CD4-positive, alpha-beta T cell treated with Interleukin-2 at 100 ng/mL for 4 hours (primary cell): ENCODE results near the gene PKMYT1.

Source experiments
- DNase-seq: peaks from one replicate; pipeline ENCODE4 v3.0.0-alpha.2; 2020; ENCODE audit warnings: low spot score

The PKMYT1 gene

DNA sequence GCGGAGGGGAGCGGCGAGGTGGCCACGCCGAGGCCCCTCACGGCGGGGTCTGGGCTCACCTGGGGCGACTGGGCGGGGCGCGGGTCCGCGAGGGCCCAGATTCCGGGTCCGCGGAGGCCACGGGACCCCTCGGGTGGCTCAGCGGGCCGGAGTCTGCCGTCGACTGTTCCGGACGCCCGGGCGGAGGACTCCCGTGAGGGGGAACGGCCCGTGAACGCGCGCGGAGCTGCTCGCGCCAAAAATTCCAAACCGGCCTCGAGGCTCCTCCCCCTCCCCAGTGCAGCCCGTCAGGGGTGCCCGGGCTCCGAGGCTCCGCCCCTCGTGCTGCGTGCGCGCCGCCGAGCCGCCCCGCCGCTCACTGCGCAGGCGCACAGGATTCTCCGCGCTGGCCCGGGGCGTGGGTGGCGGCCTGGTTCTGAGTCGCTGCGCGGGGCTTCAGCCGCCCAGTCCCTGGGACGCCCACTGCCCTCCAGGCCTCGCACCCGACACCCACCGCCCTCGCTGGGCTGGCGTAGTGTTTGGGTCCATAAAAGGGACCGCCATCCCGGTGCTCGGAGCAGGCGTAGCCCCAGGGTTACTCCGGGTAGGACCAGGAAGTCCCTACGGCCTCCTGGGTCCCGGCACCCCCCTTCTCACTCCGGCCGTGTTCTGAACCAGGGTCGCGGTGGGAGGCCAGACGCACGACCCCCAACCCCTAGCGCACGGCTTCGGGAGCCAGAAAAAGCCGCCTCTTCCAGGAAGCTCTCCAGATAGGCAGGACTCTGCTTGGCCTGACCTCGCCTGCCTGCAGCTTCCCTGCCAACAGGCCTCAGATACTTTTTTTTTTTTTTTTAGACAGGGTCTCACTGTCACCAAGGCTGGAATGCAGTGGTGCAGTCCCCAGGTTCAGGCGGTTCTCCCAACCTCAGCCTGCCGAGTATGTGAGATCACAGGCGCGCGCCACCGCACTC, at the start of gene PKMYT1:
Gene PKMYT1 (minus strand): TSS at position 220 of the 950 bp plus-strand sequence. CDS start 789 bp downstream, outside the sequence.
- DNase-seq: peak; percentile 93

DNA sequence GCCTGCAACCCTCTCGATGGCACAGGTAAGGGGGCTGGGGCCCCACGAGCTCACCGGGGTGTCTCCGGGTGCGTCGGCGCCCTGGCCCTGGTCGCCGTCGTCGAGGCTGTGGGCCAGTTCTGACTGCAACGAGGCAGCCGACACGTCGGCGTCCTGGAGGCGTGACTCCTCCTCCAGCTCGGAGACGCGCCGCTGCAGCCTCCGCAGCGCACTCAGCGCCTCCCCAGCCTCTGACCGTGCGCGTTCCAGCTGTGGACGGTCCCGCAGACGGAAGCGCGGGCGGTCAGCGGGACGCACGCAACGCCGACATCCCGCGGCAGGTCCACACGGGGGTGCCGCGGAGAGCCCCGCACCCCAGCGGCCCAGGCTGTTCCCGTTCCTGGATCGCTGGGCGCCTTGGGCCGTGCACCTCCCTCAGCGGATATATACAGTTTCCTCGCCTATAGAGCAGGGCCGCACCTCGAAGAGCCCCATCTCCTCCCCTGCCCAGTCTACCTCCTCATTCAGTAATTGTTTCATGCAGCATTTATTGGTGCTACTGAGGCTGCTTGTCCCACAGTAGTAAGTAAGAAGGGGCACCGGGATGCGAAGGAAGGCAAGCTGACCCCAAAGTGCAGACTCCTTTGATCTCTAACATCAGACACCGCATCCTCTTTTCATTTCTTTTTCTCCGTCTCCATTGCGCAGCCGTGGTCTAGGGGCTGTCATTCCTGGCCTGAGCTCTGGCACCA, 49.4 kb upstream of the PKMYT1 start:
- peak; percentile 32 for DNase-seq

DNA sequence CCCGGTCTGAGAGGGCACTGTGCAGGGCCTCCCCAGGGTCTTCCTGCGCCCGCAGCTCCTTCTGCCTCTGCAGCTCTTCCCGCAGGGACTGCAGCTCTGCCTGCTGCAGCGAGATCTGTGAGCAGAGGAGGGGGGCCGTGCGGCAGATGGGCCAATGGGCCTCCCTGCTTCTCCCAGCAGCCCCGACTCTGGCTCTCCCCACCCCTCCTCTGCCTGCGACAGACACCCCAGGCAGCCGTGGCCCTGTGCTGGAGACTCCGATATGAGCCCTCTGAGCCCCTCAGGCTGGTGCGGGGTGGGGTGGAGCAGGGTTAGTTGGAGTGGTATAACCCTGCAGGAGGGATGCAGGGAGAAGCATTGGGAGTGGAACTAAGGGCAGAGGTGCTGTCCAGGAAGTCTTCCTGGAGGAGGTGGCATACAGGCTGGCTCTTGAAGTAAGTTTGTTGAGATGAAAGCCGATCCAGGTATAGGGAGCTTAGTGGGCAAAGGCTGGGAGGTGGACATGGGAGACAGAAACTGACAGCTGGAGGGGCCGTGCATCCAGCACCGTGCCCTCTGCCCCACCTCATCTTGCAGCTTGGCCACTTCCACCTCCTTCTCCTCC, 48.6 kb upstream of the PKMYT1 start:
- no peak for DNase-seq

DNA sequence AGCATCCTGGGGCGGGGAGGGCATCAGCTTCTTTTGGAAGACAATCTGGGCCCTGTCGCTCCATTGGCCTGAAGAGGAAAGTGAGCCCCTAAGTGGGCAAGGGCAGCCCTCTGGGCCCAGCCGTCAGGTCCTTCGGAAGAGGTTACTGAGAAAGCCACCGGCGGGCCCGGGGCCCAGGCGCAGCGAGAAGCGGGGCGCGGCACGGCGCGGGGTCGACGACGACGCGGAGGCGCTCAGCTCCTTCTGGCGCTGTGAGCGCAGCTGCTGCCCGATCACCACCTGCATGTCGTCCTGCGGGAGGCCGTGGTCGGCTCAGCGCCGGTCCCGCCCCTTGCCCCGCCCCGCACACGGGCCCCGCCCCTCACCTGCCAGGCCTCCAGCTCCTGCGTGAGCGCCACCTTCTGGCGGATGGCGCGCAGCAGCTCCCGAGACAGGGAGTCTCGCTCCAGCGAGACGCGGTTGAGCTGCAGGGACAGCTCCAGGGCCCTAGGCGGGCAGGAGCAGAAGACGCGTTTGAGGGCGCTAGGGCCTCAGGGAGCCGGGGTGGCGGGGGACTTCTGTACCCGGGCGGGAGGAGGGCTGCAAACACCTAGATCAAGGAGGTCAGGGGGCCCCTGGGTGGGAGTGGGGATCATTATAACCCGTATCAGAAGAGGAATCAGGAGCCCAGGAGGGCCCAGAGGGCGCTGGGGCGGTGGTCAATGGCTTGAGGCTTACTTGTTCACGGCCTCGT, 47.9 kb upstream of the PKMYT1 start:
- DNase-seq: peak; percentile 88

DNA sequence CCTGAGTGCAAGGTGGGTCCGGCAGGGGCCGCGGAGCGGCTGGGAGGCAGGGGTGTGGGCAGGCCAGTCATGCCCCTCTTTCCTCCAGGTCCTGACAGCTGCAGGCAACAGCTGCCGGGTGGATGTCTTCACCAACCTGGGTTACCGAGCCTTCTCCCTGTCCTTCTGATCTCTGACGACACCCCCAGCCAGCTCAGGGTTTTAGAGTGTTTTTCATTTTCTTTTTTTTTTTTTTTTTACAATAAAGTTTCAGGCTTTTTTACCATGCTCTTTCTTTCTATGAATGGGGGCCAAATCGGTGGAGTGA, 47.2 kb upstream of the PKMYT1 start:
- DNase-seq: no peak

DNA sequence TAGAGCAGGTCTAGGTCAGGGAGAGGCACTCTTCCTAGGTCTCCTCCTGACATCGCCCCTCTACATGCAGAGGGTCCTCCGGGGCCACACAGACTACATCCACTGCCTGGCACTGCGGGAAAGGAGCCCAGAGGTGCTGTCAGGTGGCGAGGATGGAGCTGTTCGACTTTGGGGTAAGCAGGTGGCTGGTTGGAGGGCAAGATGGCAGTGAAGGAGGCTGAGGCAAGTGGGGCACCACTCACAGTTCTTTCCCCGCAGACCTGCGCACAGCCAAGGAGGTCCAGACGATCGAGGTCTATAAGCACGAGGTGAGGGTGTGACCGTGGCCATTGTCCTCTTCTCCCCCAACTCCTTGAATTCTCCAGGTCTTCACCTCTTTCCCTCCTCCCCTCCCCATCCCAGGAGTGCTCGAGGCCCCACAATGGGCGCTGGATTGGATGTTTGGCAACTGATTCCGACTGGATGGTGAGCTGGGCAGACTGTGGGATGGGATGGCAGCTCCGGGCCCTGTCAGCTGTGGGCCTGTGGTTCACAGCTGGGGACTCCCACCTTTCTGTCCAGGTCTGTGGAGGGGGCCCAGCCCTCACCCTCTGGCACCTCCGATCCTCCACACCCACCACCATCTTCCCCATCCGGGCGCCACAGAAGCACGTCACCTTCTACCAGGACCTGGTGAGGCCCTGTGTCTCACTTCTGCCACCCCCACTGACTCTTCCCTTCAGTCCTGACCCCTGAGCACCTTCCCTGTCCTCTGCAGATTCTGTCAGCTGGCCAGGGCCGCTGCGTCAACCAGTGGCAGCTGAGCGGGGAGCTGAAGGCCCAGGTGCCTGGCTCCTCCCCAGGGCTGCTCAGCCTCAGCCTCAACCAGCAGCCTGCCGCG, 46.6 kb upstream of the PKMYT1 start:
- DNase-seq: no peak

DNA sequence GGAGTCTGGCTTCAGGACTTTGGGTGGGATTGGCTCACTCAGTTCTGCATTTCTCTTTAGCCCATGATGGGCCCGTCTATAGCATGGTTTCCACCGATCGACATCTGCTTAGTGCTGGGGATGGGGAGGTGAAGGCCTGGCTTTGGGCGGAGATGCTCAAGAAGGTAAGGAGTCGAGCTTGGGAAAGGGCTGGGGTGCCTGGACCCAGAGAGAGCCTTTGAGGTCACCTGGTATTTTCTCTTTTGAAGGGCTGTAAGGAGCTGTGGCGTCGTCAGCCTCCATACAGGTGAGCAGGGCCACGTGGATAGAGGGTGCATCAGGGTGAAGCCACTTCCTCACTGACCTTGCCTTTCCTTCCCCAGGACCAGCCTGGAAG, 45.7 kb upstream of the PKMYT1 start:
- no peak for DNase-seq

DNA sequence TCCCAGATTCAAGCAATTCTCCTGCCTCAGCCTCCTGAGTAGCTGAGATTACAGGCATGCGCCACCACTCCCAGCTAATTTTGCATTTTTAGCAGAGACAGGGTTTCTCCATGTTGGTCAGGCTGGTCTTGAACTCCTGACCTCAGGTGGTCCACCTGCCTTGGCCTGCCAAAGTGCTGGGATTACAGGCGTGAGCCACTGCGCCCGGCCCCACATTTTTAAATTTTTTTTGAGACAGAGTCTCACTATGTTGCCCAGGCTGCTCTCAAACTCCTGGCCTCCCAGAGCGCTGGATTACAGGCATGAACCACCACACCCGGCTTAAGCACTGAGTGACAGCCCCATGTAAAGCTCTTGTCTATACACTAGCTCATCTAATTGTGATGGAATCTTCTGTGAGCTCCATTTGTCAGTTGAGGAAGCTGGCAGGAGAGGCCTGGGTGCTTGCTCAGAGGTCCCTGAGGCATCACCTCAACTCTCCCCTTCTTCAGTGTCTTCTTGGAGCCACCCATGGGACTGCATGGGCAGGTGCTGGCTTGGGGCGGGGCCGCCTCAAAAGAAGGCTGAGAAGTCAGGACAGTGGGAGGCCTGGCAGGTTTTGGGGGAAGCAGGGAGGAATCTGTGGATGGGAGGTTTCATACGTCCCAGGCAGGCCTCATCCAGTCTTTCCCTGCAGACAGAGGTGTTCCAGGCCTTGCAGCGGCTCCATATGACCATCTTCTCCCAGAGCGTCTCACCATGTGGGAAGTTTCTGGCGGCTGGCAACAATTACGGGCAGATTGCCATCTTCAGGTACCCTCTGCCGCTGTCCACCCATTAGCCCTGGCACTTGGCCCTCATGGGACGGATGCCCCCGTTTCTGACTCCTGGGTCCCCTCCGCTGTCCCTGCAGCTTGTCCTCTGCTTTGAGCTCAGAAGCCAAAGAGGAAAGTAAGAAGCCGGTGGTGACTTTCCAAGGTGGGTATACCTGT, 45.1 kb upstream of the PKMYT1 start:
- DNase-seq: no peak

DNA sequence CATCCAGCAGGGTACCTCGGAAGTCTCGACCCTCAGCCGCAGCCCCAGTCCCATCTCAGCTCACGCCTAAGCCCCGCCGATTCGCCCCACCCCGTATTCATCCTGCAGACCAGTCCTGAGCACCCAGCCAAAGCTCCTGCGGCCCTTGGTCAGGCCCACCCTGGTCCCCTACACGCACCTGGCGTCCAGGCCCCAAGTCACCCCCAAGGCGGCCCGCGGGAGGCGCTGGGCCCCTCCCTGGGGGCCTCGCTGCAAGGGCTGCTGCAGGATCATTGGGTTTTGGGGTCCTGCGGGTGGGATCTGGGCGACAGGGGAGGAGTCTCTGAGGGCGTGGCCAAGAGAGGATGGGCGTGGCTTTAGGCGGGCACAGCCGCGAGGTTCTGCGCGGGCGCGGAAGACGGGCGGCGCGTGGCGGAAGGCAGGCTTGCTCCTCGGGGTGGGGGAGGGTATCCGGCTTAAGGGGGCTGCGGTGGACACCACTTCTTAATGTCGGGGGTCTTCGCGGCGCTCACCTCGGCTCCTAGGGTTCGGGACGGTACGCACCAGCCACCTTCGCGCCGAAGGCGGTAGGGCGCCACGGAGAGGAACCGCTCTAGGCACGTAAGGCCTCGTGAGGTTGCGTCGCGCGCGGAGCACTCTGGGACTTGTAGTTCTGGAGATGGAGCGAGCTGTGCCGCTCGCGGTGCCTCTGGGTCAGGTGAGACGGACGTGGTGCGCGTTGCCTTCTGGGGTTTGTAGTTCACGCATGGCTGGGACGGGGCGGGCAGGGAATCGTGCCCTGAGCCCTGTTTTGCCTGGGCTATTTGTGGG, 43.6 kb upstream of the PKMYT1 start, which contains the start of the genes HCFC1R1 and THOC6:
Gene HCFC1R1 (minus strand): TSS at position 274 of the 810 bp plus-strand sequence. CDS start 1 bp downstream, at position 273.
Gene THOC6 (plus strand): TSS at position 367 of the 810 bp plus-strand sequence. CDS start 292 bp downstream, at position 659.
- DNase-seq: peak; percentile 95

DNA sequence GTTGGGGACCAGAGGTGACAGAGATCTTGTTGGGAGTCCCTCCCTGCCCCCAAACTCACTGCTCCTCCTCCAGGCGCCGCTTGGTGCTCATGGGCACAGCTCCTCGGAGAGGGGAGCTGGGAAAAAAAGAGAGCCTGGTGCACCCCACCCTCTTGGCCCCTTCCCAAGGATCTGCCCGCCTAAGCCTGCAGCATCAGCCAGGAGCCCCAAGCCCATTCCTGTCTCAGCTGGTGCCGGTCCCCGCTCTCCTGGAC, 43.1 kb upstream of the PKMYT1 start:
- no peak for DNase-seq

DNA sequence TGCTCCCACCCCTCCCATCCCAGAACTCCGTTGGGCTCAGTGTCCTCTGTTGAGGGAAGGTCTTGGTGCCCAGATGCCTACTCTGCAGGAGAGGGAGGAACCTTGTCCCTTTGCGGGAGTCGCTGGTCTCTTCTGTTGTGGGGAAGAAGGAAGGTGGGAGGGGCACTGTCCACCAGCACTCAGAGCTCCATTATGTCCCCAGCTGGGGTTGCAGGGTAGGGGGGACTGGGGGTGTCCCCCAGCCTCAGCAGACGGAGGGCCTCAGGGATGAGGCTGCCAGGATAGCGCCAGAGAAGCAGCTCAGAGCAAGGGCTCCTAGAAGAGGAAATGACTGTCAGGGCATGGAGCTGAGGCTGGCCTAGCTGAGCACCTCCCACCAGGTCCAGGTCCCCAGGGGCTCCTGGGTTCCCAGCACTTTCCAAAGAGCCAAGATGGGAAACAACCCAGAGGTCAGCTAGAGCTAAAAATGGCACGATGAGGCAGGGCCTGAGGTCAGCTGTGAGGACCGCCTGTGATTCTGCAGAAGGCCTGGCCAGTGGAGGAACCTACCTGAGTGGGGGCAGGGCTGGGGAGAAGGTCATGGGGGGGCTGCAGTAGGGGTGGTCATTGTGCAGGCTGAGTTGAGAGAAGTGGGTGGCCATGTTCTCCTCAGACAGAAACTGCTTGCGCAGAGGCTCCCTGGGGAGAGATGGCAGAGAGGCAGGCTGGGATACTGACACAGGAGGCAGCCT, 42.6 kb upstream of the PKMYT1 start:
- DNase-seq: peak; percentile 11

DNA sequence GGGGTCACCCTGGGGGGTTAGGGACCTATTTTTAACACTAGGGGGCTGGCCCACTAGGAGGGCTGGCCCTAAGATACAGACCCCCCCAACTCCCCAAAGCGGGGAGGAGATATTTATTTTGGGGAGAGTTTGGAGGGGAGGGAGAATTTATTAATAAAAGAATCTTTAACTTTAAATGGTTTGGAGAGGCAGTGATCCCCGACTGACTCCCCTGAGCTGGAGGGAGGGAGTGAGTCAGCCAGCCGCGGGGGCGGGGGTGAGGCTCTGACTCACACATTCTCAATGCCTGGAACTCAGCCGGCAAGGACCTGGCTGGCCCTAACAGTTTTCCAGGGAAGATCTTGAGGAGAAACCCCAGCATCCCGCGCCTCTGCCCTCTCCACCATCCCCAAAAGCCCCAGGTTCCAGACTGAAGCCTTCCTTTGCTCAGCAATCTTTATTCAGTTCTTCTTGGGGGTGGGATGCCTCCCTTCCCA, 42.0 kb upstream of the PKMYT1 start:
- peak; percentile 89 for DNase-seq

DNA sequence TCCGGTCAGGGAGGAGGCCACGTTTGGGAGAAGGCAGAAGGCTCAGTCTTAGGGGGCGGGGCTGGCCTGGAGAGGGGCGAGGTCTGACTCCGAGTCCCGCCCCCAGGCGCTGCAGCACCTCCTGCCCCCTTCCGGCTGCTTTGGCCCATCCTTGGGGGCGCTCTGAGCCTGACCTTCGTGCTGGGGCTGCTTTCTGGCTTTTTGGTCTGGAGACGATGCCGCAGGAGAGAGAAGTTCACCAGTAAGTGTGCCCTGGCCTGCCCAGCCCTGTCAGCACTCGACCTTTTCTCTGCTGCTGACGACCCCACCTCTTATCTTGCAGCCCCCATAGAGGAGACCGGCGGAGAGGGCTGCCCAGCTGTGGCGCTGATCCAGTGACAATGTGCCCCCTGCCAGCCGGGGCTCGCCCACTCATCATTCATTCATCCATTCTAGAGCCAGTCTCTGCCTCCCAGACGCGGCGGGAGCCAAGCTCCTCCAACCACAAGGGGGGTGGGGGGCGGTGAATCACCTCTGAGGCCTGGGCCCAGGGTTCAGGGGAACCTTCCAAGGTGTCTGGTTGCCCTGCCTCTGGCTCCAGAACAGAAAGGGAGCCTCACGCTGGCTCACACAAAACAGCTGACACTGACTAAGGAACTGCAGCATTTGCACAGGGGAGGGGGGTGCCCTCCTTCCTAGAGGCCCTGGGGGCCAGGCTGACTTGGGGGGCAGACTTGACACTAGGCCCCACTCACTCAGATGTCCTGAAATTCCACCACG, 41.4 kb upstream of the PKMYT1 start:
- DNase-seq: peak; percentile 87

DNA sequence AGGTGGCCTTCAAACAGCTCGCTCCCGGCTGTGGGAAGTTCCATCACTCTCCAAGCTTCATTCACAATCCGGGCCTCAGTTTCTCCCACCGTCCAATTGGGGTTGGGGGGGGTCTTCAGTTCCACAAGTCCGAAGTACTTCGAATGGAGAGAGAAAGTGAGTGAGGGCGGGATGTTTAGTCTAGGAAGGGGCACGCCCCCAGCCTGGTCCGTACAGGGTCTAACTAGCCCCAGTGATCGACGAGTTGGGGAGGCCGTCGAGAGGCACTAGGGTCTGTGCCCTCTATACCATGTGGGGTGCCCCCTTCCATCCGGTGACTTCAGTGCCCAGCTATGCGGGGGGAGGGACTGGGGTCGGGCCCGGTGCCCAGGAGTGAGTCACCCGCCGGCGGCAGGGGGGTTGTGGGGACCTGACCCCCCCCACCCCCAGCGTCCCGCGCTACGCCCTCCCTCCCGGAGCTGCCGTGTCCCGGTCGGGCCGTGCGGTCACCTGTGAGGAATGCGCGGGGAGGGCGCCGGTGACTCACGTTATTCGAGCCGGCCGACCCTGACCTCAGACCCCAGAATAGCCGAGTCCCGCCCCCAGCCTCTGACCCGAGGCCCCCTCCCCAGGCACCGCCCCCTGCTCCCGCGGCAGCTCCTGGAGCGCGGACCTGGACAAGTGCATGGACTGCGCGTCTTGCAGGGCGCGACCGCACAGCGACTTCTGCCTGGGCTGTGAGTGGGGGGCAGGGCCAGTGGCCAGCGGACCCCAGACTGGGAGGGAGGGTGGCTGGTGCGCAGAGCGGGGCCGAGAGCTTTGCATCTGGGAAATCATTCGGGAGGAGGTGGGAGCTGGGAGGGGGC, 40.6 kb upstream of the PKMYT1 start:
- peak; percentile 80 for DNase-seq

DNA sequence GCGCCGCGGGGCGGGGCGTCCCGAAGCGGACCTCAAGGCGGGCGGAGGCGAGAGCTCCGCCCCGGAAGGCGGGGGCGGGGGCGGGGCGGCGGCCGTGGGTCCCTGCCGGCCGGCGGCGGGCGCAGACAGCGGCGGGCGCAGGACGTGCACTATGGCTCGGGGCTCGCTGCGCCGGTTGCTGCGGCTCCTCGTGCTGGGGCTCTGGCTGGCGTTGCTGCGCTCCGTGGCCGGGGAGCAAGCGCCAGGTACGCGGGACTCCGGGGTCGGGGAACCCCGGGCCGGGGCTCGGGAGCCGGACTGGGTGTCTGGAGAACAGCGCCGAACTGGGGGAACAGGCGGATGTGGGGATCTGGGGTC, 40.0 kb upstream of the PKMYT1 start, which contains the start of gene TNFRSF12A:
Gene TNFRSF12A (plus strand): TSS at position 122 of the 357 bp plus-strand sequence. CDS start 30 bp downstream, at position 152.
- DNase-seq: peak; percentile 66

DNA sequence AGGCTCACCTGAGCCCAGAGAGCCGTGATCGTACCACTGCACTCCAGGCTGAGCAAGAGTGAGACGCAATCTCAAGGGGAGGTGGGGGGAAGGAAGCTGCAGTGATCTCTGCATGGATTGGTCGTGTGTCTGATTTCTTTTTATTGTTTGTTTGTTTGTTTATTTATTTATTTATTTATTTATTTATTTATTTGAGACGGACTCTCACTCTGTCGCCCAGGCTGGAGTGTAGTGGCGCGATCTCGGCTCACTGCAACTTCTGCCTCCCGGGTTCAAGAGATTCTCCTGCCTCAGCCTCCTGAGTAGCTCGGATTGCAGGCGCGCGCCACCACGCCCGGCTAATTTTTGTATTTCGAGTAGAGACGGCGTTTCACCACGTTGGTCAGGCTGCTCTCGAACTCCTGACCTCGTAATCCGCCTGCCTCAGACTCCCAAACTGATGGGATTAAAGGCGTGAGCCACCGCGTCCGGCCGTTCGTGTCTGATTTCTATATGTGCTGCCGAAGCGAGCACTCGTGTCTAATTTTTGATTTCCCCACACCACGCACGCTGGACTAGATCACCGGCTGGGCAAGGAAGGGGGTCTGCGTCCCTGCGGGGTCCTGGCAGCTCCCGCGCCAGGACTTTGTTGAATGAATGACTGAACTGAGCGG, 39.5 kb upstream of the PKMYT1 start:
- no peak for DNase-seq
